ENCODE data around the gene NTRK2.

DNA sequence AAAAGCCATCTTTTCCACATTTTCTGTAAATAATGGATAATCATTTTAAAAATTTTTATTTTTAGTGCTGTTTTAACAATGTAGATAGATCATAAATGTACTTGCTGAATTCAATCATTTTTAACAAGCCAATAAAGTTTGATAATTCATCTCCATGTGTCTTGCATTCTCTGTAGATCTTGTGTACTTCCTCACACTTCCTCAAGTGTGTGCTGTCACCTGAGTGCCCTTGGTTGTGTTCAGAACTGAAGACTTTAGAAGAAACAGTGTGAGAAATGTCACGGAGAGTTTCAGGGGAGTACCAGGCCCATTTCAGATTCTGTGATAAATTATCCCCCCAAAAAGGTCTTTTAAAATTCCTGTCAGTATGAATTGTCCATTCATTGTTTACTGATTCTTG, 146.0 kb downstream of the NTRK2 start:
- TF ChIP-seq, protein P1, sequence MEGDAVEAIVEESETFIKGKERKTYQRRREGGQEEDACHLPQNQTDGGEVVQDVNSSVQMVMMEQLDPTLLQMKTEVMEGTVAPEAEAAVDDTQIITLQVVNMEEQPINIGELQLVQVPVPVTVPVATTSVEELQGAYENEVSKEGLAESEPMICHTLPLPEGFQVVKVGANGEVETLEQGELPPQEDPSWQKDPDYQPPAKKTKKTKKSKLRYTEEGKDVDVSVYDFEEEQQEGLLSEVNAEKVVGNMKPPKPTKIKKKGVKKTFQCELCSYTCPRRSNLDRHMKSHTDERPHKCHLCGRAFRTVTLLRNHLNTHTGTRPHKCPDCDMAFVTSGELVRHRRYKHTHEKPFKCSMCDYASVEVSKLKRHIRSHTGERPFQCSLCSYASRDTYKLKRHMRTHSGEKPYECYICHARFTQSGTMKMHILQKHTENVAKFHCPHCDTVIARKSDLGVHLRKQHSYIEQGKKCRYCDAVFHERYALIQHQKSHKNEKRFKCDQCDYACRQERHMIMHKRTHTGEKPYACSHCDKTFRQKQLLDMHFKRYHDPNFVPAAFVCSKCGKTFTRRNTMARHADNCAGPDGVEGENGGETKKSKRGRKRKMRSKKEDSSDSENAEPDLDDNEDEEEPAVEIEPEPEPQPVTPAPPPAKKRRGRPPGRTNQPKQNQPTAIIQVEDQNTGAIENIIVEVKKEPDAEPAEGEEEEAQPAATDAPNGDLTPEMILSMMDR (IDR thresholded peaks at IDR 0.05; ENCODE audit: low read depth, low read length, missing input control), result no peak
- no peak for TF ChIP-seq RAD21 (IDR thresholded peaks at IDR 0.05)
- TF ChIP-seq GABPA (IDR thresholded peaks at IDR 0.05 in 1 of 2, conservative IDR thresholded peaks at IDR 0.05 in 1 of 2), result no peak
